Measurements from ENCODE around the gene TFAP2C.

TFAP2C gene

DNA sequence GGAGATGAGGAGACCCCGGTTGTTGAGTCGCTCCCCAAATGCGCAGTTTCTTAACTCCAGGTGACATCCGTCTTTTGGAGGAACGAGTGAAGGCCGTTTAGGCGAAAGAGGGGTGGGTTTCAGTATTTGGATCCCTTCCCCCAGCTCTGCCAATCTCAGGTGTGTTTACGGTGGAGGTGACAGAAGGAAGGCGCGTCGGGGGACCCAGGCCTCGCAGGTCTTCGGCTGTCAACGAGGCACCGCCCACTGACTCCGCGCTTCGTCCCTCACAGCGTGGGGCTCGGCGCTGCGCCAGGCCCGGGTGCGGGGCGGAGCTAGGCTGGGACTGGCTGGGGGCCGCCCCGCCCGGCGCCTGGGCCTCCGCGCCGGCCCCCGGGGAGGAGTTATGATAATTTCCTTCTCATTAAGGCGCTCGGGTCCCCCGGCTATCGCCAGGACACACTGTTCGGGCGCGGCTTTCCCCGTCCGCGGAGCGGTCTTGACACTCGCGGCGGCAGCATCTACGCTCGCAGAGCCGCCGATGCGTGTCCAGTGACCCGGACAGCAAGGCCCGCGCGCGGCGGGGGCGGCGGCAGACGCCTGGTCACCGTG is at the start of gene TFAP2C:
TSS of gene TFAP2C (plus strand) at position 434 of the 591 bp plus-strand sequence. CDS start 239 bp downstream, outside the sequence.
- peak; percentile 88 to 92 for DNase-seq
- TF ChIP-seq POLR2A (IDR thresholded peaks at IDR 0.05; ENCODE audit: low read length): no peak
- TF ChIP-seq GATA1 (IDR thresholded peaks at IDR 0.05; ENCODE audit: low read depth, low read length): no peak

DNA sequence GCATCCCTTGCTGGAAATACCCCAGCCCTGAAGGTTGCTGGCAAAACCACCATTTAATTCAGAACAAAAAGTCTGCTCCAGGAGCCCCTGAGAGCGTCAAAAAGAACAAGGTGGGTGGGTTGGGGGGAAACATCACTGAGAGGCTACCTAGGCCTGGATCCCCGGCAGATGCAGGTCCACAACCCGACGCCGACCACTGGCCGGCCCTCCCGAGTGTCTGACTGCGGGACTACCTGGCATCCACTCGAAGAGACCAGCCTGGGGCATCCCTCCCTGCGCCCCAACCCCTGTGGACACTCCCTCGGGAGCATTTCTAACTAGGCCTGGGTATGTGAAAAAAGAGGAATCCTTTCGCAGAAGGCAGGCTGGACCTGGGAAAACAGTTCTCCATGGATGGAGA is 48.9 kb upstream of the TFAP2C start:
- no peak for TF ChIP-seq POLR2A (IDR thresholded peaks at IDR 0.05; ENCODE audit: low read length)
- no peak for TF ChIP-seq GATA1 (IDR thresholded peaks at IDR 0.05; ENCODE audit: low read depth, low read length)
- DNase-seq: no peak

- no peak for DNase-seq
- TF ChIP-seq GATA1 (IDR thresholded peaks at IDR 0.05; ENCODE audit: low read depth, low read length) (no peak), POLR2A (IDR thresholded peaks at IDR 0.05; ENCODE audit: low read length) (no peak)
These were observed 47.4 kb upstream of the TFAP2C start for GRCh38 chr20:56581701-56582100.

DNA sequence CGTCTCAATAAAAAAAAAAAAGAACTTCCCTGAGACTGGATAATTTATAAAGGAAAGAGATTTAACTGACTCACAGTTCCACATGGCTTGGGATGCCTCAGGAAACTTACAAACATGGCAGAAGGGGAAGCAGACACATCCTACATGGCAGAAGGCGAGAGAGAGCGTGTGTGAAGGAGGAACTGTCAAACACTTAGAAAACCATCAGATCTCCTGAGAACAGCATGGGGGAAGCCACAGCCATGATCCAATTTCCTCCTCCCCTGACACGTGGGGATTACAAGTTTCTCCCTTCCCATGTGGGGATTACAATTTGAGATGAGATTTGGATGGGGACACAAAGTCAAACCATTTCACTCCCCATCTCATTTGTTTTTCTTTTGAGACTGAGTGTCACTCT is 46.6 kb upstream of the TFAP2C start:
- DNase-seq: no peak
- TF ChIP-seq POLR2A (IDR thresholded peaks at IDR 0.05; ENCODE audit: low read length) (no peak), GATA1 (IDR thresholded peaks at IDR 0.05; ENCODE audit: low read depth, low read length) (no peak)

- no peak for DNase-seq
These were observed 44.2 kb upstream of the TFAP2C start for GRCh38 chr20:56584916-56585315.

GRCh38 chr20:56587307-56588041 is 41.6 kb upstream of the TFAP2C start:
- no peak for DNase-seq
- TF ChIP-seq POLR2A (IDR thresholded peaks at IDR 0.05; ENCODE audit: low read length): no peak
- no peak for TF ChIP-seq GATA1 (IDR thresholded peaks at IDR 0.05; ENCODE audit: low read depth, low read length)

More at GRCh38 chr20:56584916-56585315, 44.2 kb upstream of the TFAP2C start:
- no peak for TF ChIP-seq POLR2A (IDR thresholded peaks at IDR 0.05; ENCODE audit: low read length)
- TF ChIP-seq GATA1 (IDR thresholded peaks at IDR 0.05; ENCODE audit: low read depth, low read length): no peak

GRCh38 chr20:56588996-56589395 is 40.1 kb upstream of the TFAP2C start:
- no peak for DNase-seq
- no peak for TF ChIP-seq POLR2A (IDR thresholded peaks at IDR 0.05; ENCODE audit: low read length)
- no peak for TF ChIP-seq GATA1 (IDR thresholded peaks at IDR 0.05; ENCODE audit: low read depth, low read length)

GRCh38 chr20:56589633-56590032 is 39.5 kb upstream of the TFAP2C start:
- no peak for DNase-seq
- TF ChIP-seq POLR2A (IDR thresholded peaks at IDR 0.05; ENCODE audit: low read length): no peak
- TF ChIP-seq GATA1 (IDR thresholded peaks at IDR 0.05; ENCODE audit: low read depth, low read length): no peak

- TF ChIP-seq GATA1 (IDR thresholded peaks at IDR 0.05; ENCODE audit: low read depth, low read length) (no peak), POLR2A (IDR thresholded peaks at IDR 0.05; ENCODE audit: low read length) (no peak)
- DNase-seq: no peak
These were observed 38.2 kb upstream of the TFAP2C start for GRCh38 chr20:56590888-56591287.

DNA sequence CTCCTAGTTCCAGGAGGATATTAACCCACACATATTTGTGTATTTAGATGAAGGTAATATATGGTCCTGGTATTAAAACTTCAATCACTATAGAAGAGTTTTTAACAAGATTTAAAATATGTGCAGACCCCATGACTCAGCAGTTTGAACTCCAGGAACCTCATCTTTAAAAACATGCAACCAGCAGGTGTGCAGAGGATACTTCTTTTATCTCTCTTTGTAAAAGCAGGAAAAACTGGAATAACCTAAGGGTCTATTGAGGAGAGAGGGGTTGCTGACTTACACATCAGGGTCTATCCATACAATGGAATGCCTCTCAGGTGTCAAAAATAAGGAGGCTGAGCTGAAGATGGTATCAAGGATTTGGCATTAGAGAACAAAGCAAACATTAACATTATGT is 36.9 kb upstream of the TFAP2C start:
- no peak for DNase-seq
- TF ChIP-seq GATA1 (IDR thresholded peaks at IDR 0.05; ENCODE audit: low read depth, low read length): no peak

DNA sequence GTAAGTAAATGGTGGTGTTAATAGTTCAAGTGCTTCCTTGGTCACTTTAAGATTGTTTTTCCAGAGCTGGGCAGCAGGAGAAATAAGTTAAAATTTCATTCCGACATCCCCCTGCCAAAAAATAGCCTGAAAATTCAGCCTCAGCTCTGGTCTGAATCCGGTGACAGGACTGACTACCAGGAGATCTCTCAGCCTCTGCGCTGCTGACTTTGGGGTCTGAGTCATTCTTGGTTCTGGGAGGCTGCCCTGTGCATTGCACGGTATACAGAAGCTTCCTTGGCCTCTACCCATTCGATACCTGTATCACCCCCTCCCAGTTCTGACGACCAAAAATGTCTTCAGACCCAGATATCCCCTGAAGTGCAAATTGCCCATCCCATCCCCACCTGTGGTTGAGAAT is 36.3 kb upstream of the TFAP2C start:
- no peak for TF ChIP-seq GATA1 (IDR thresholded peaks at IDR 0.05; ENCODE audit: low read depth, low read length)
- no peak for DNase-seq

GRCh38 chr20:56595746-56596475 is 33.2 kb upstream of the TFAP2C start:
- TF ChIP-seq GATA1 (IDR thresholded peaks at IDR 0.05; ENCODE audit: low read depth, low read length) (no peak), POLR2A (IDR thresholded peaks at IDR 0.05; ENCODE audit: low read length) (no peak)
- DNase-seq: no peak

GRCh38 chr20:56601166-56601565 is 27.9 kb upstream of the TFAP2C start:
- no peak for DNase-seq

GRCh38 chr20:56604673-56605072 is 24.4 kb upstream of the TFAP2C start:
- DNase-seq: peak in 1 of 2 experiments; percentile 53
- TF ChIP-seq GATA1 (IDR thresholded peaks at IDR 0.05; ENCODE audit: low read depth, low read length) (no peak), POLR2A (IDR thresholded peaks at IDR 0.05; ENCODE audit: low read length) (no peak)

More at GRCh38 chr20:56601166-56601565, 27.9 kb upstream of the TFAP2C start:
- TF ChIP-seq POLR2A (IDR thresholded peaks at IDR 0.05; ENCODE audit: low read length) (no peak), GATA1 (IDR thresholded peaks at IDR 0.05; ENCODE audit: low read depth, low read length) (no peak)
